Testis (tissue), 2 donors: ENCODE measurements around the gene DNMBP.

ENCODE experiments used
- CTCF ChIP-seq, 3 experiments: fragments of 450-650 bp in 2 of 3; fragments of 200-600 bp in 1 of 3; sonication (generic) in 1 of 3; IDR thresholded peaks; one replicate each; pipeline ENCODE4 v1.5.1; 2016 to 2019; ENCODE audit warnings: antibody characterized with exemption in 3 of 3, mild to moderate bottlenecking in 2 of 3, moderate library complexity in 1 of 3
- POLR2A ChIP-seq: fragments of 450-650 bp; IDR thresholded peaks from one replicate; pipeline ENCODE4 v1.6.1; 2017; ENCODE audit warnings: antibody characterized with exemption, mild to moderate bottlenecking, moderate library complexity

GRCh38 chr10:99835947-99836346, 173.8 kb downstream of the DNMBP start:
- TF ChIP-seq POLR2A = no peak
- TF ChIP-seq CTCF (IDR thresholded peaks at IDR 0.05) = no peak
